ENCODE results near the gene NTM.
"Not testable (repeated sequence)": the region's sequence is repeated elsewhere in the genome, so short reads cannot be mapped to it uniquely, and the experiment has no call there.

The NTM gene

GRCh38 chr11:132357811-132358572 lies 987.6 kb downstream of the NTM start:
- no peak for DNase-seq (ENCODE audit: low spot score)

GRCh38 chr11:132358573-132358953 lies 988.1 kb downstream of the NTM start:
- no peak for DNase-seq (ENCODE audit: low spot score)

DNA sequence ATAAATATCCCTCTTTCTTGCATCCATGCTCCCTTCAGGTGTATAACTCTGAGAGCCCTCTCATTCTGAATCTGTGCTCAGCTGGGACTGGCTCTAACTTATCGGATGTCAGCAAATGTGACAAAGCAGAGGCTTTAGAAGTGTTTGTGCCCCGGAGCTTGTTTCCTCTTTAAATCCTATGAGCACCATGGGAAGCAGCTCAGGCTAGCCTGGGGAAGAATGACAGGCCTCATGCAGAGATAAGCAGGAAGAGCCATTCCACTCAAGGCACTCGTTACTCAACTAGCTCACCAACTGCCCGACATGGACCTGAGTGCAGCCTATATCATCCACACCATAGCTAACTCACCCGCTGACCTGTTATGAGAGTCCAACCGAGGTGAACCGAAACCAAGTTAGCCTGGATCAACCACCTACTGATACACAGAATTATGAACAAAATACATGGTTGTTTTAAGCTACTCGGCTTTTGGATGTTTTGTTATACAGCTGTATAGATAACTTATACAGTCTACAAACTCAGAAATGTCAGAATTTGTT lies 990.7 kb downstream of the NTM start:
- no peak for DNase-seq (ENCODE audit: low spot score)

GRCh38 chr11:132365650-132366049 lies 995.2 kb downstream of the NTM start:
- no peak for DNase-seq (ENCODE audit: low spot score)

- DNase-seq (ENCODE audit: low spot score) = no peak
Observed at GRCh38 chr11:132367293-132367692, 996.9 kb downstream of the NTM start.

GRCh38 chr11:132370114-132370513 lies 999.7 kb downstream of the NTM start:
- not testable (repeated sequence) for DNase-seq (ENCODE audit: low spot score)

DNA sequence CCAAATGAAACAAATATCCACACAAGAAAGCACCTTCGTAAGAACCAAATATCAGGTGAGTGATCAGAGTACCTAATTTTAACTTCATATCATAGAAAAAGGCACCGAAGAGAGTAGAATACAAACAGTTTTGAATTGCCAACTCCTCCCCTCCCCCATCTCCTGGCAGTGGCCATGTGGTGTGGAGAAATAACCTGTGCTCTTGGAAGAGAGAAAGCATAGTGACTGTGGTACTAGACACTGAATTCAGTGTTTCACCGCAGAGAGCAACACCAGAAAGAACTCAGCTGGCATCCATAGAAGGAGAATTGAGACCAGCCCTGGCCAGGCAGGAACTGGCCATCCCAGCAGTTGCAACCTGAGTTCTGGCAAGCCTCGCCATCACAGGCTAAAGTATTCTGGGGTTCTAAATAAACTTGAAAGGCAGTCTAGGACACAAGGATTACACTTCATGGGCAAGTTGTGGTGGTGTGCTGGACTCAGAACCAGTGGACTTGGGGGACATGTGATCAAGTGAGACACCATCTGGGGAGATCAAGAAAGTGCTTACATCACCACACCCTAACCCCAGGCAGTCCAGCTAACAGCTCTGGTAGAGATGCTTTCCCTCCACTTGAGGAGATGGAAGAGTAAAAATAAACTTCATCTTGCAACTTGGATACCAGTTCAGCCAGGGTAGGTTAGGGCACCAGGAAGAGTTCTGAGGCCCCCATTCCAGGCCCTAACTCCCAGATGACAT lies 1003.2 kb downstream of the NTM start:
- DNase-seq (ENCODE audit: low spot score) = no peak

GRCh38 chr11:132379540-132379939 lies 1009.1 kb downstream of the NTM start:
- no peak for DNase-seq (ENCODE audit: low spot score)
